ENCODE results near the gene TGIF2.

DNA sequence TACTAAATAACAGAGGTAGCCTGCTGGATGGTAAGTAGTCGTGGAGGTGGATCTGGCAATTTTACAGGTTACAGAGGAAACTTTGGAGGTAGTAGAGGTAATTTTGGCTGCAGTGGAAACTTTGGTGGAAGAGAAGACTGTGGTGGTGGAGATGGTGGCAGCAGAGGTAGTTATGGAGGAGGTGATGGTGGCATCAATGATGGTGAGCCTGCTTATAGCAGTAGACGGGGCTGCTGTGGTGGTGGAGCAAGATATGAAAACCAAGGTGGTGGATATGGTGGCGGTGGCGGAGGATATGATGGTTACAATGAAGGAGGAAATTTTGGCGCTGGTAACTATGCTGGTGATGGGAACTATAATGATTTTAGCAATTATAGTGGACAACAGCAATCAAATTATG, 47.5 kb downstream of the TGIF2 start:
- TF ChIP-seq POLR2A (IDR thresholded peaks at IDR 0.05) (no peak), CTCF (IDR thresholded peaks at IDR 0.05 in 4 of 5, conservative IDR thresholded peaks at IDR 0.05 in 1 of 5) (no peak)
